Fibroblast of lung (primary cell): ENCODE results near the gene ADD3. TPM values are rescaled to one million over a fixed set of nuclear protein-coding genes. Genes with fewer than 3 reads are reported as not detected.
A peak's percentile ranks its signal among the peaks of the same experiment; 100 is the strongest.

ENCODE experiments used
- DNase-seq, 2 donors: peaks; one replicate each; pipeline versions ENCODE4 v3.0.0 to v3.0.0-alpha.2; 2010; ENCODE audit warnings: low read depth in 2 of 2
- H2AFZ ChIP-seq: 2 replicates; pipeline ENCODE4 v1.5.1; 2012; ENCODE audit warnings: low read length, control low read depth, inconsistent platforms
- H3K27ac ChIP-seq: 2 replicates; pipeline ENCODE4 v1.5.1; 2011; ENCODE audit warnings: low read length, control low read depth; ENCODE audit not compliant: insufficient read depth
- H3K27me3 ChIP-seq: 2 replicates; pipeline ENCODE4 v1.5.1; 2011; ENCODE audit warnings: mild to moderate bottlenecking, low read length; ENCODE audit not compliant: control insufficient read depth, insufficient read depth
- H3K36me3 ChIP-seq: 2 replicates; pipeline ENCODE4 v1.5.1; 2011; ENCODE audit warnings: low read length; ENCODE audit not compliant: control insufficient read depth, insufficient read depth
- H3K4me1 ChIP-seq: 2 replicates; pipeline ENCODE4 v1.5.1; 2011; ENCODE audit warnings: low read length; ENCODE audit not compliant: control insufficient read depth, insufficient read depth; ENCODE audit errors: extremely low read depth
- H3K4me2 ChIP-seq: 2 replicates; pipeline ENCODE4 v1.5.1; 2011; ENCODE audit warnings: low read length, control low read depth; ENCODE audit not compliant: insufficient read depth; ENCODE audit errors: extremely low read depth
- H3K4me3 ChIP-seq, 4 experiments: fragments of 200-600 bp in 1 of 4; sonication (generic) in 1 of 4; replicated peaks in 1 of 4; 2 replicates each; pipeline ENCODE4 v1.5.1; 2011 to 2016; ENCODE audit warnings: low read length in 4 of 4, low read depth in 3 of 4, mild to moderate bottlenecking in 3 of 4, control low read depth in 2 of 4, inconsistent platforms in 1 of 4, mixed read lengths in 1 of 4; ENCODE audit not compliant: insufficient read depth in 1 of 4; ENCODE audit errors: control extremely low read depth in 1 of 4
- H3K79me2 ChIP-seq: 2 replicates; pipeline ENCODE4 v1.5.1; 2012; ENCODE audit warnings: mild to moderate bottlenecking, low read length, inconsistent platforms; ENCODE audit not compliant: control insufficient read depth, insufficient read depth
- H3K9ac ChIP-seq: 2 replicates; pipeline ENCODE4 v1.5.1; 2011; ENCODE audit warnings: mild to moderate bottlenecking, low read length, control low read depth; ENCODE audit not compliant: insufficient read depth
- H3K9me3 ChIP-seq: 2 replicates; pipeline ENCODE4 v1.5.1; 2012; ENCODE audit warnings: low read depth, low read length; ENCODE audit not compliant: control insufficient read depth, insufficient read depth
- H4K20me1 ChIP-seq: 2 replicates; pipeline ENCODE4 v1.5.1; 2011; ENCODE audit warnings: low read length; ENCODE audit not compliant: control insufficient read depth, insufficient read depth; ENCODE audit errors: extremely low read depth
- CTCF ChIP-seq, 2 donors: IDR thresholded peaks in 1 of 2; conservative IDR thresholded peaks in 1 of 2; 1 replicate in 1 of 2; 2 replicates in 1 of 2; pipeline ENCODE4 v1.5.1; 2011 to 2012; ENCODE audit warnings: low read length in 2 of 2, control low read depth in 1 of 2, inconsistent platforms in 1 of 2, low read depth in 1 of 2, mild to moderate bottlenecking in 1 of 2
- EZH2 ChIP-seq: IDR thresholded peaks from 2 replicates; pipeline ENCODE4 v1.5.1; 2012; ENCODE audit warnings: low read length, control low read depth, mild to moderate bottlenecking; ENCODE audit errors: missing control alignments
- polyA plus RNA-seq, 2 donors: library from polyadenylated mRNA; depleted of rRNA in 1 of 2; stranded (reverse) in 1 of 2; unstranded in 1 of 2; fragments of >200 nt; gene quantifications; 2 replicates each; pipeline ENCODE4 v1.2.1, GENCODE V29; 2011 to 2012; ENCODE audit warnings: missing spikeins in 1 of 2
- total RNA-seq: library from RNA; depleted of rRNA; stranded (reverse); fragments of >200 nt; gene quantifications from 2 replicates; pipeline ENCODE4 v1.2.1, GENCODE V29; 2014

ADD3 gene
- total and polyA plus RNA-seq, 2 donors (not counting 1 experiment from before 2014, with no cell fraction given) = 93.0 to 416 TPM

DNA sequence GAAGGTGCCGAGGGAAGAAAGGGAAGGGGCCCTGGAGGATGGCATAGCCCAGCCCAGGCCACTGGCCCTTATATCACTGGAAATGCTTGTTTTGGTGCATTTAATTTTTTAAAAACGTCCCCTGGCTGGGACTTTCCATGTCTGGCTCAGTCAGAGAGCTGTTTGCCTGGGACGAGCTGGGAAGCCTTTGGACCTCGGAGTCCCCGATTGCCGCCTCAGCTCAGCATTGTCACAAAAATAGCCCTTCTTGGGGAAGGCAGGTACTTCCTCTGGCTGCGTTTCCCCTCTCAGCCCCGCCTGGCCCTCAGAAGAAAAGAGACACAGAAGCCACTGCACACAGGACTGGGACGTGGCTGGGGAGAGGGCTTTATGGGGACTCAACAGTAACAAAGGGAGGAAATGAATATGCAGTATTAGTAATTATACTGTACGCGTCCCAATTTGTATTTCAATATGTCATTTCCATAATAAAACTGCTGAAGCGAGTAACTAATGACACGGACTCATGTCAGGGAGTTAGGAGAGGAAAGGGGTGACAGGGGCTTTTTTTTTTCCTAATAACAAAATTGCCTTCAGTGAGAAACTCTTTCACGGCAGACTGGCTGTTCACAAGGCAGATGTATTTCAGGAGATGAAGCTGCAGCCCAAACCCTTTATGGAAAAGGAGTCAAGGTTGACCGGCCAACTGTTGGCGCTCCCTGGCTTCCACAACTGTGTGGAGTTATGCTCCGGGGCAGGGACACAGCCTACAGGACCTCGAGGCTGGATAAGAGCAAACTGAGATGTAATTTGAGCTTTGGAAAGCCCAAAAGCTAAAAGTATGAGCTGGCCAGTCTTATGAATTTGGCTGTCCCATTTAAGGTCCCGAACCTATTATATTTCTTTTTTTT is 168.6 kb downstream of the ADD3 start:
- H3K27ac ChIP-seq = no peak overlapping the region
- H3K4me2 ChIP-seq = no peak overlapping the region
- H4K20me1 ChIP-seq = no peaks in the 10 kb centered on the region
- no peaks in the 10 kb centered on the region for H3K79me2 ChIP-seq
- H3K9me3 ChIP-seq = no peaks in the 10 kb centered on the region
- no peak overlapping the region for H2AFZ ChIP-seq
- TF ChIP-seq EZH2 = no peak
- TF ChIP-seq CTCF (conservative IDR thresholded peaks at IDR 0.05 in 1 of 2, IDR thresholded peaks at IDR 0.05 in 1 of 2; ENCODE audit: low read depth in 1 of 2, low read length in 2 of 2) = no peak
- no peak overlapping the region for H3K4me3 ChIP-seq
- no peaks in the 10 kb centered on the region for H3K4me1 ChIP-seq
- H3K9ac ChIP-seq = no peak overlapping the region
- DNase-seq = peak; percentile 7 to 11
- no peaks in the 10 kb centered on the region for H3K36me3 ChIP-seq
- H3K27me3 ChIP-seq = no peaks in the 10 kb centered on the region

GRCh38 chr10:110179220-110179619 is 171.4 kb downstream of the ADD3 start:
- Histone ChIP-seq H3K4me2 (no peak overlapping the region), H3K4me3 (no peak overlapping the region), H3K36me3 (no peaks in the 10 kb centered on the region), H4K20me1 (no peaks in the 10 kb centered on the region), H3K9me3 (no peaks in the 10 kb centered on the region), H2AFZ (no peak overlapping the region), H3K27me3 (no peaks in the 10 kb centered on the region), H3K9ac (no peak overlapping the region), H3K27ac (no peak overlapping the region), H3K79me2 (no peaks in the 10 kb centered on the region), H3K4me1 (no peaks in the 10 kb centered on the region)
- TF ChIP-seq CTCF (conservative IDR thresholded peaks at IDR 0.05 in 1 of 2, IDR thresholded peaks at IDR 0.05 in 1 of 2; ENCODE audit: low read depth in 1 of 2, low read length in 2 of 2) = no peak
- TF ChIP-seq EZH2 = no peak
- no peak for DNase-seq

DNA sequence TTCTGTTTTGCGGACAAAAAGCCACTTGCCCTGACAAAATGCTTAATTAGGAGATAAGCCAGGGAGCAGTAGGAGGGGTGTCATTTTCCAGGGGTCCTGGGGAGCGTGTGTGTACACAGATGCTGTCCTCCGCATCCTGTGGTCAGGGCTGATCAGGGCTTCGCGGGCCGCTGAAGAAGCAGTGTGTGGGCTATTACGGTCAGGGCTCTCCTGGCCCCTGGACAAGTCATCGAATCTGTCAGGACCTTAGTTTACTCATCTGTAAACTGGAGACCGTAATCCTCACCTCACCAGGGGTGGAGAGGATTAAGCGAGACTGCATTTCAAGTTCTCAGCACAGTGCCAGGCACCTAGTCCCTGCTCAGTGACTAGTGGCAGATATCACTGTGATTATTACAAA is 173.7 kb downstream of the ADD3 start:
- DNase-seq = no peak
- no peaks in the 10 kb centered on the region for H4K20me1 ChIP-seq
- no peaks in the 10 kb centered on the region for H3K79me2 ChIP-seq
- TF ChIP-seq EZH2 (no peak), CTCF (conservative IDR thresholded peaks at IDR 0.05 in 1 of 2, IDR thresholded peaks at IDR 0.05 in 1 of 2; ENCODE audit: low read depth in 1 of 2, low read length in 2 of 2) (no peak)
- H2AFZ ChIP-seq = no peak overlapping the region
- H3K27ac ChIP-seq = no peak overlapping the region
- H3K27me3 ChIP-seq = no peaks in the 10 kb centered on the region
- no peak overlapping the region for H3K4me2 ChIP-seq
- H3K36me3 ChIP-seq = no peaks in the 10 kb centered on the region
- H3K9me3 ChIP-seq = no peaks in the 10 kb centered on the region
- H3K4me3 ChIP-seq = no peak overlapping the region
- no peaks in the 10 kb centered on the region for H3K4me1 ChIP-seq
- no peak overlapping the region for H3K9ac ChIP-seq
